Measurements from ENCODE around the gene COG4.

The COG4 gene

GRCh38 chr16:70568601-70569237 is 45.4 kb upstream of the COG4 start:
- H3K27ac ChIP-seq = no peak overlapping the region
- no peak for TF ChIP-seq ZFX (IDR thresholded peaks at IDR 0.05)
- TF ChIP-seq CTCF (conservative IDR thresholded peaks at IDR 0.05) = no peak

- no peak for TF ChIP-seq CTCF (conservative IDR thresholded peaks at IDR 0.05)
- no peak for TF ChIP-seq ZFX (IDR thresholded peaks at IDR 0.05)
- H3K27ac ChIP-seq = no peak overlapping the region
These were observed 41.7 kb upstream of the COG4 start for GRCh38 chr16:70565053-70565452.

- TF ChIP-seq ZFX (IDR thresholded peaks at IDR 0.05) (no peak), CTCF (conservative IDR thresholded peaks at IDR 0.05) (no peak)
These were observed 40.3 kb upstream of the COG4 start for GRCh38 chr16:70563636-70564035.

GRCh38 chr16:70561623-70562022 is 38.3 kb upstream of the COG4 start:
- no peak for TF ChIP-seq ZFX (IDR thresholded peaks at IDR 0.05)
- TF ChIP-seq CTCF (conservative IDR thresholded peaks at IDR 0.05) = no peak

More at GRCh38 chr16:70563636-70564035, 40.3 kb upstream of the COG4 start:
- H3K27ac ChIP-seq = no peak overlapping the region

GRCh38 chr16:70556063-70556462 is 32.7 kb upstream of the COG4 start:
- TF ChIP-seq CTCF (conservative IDR thresholded peaks at IDR 0.05) (no peak), ZFX (IDR thresholded peaks at IDR 0.05) (no peak)
- no peak overlapping the region for H3K27ac ChIP-seq

More at GRCh38 chr16:70561623-70562022, 38.3 kb upstream of the COG4 start:
- peak overlapping the region; percentile 52 for H3K27ac ChIP-seq

- H3K27ac ChIP-seq = no peak overlapping the region
- TF ChIP-seq ZFX (IDR thresholded peaks at IDR 0.05) (no peak), CTCF (conservative IDR thresholded peaks at IDR 0.05) (no peak)
These were observed 30.3 kb upstream of the COG4 start for GRCh38 chr16:70553645-70554044.

GRCh38 chr16:70552675-70553074 is 29.3 kb upstream of the COG4 start:
- no peak for TF ChIP-seq CTCF (conservative IDR thresholded peaks at IDR 0.05)
- no peak for TF ChIP-seq ZFX (IDR thresholded peaks at IDR 0.05)

More at GRCh38 chr16:70552675-70553074, 29.3 kb upstream of the COG4 start:
- H3K27ac ChIP-seq = no peak overlapping the region

Data from C4-2B (cell line).